ENCODE results near the gene PHLDB2.

PHLDB2 gene

GRCh38 chr3:111851511-111851954 is 7.5 kb upstream of the PHLDB2 start:
- DNase-seq (ENCODE audit: low read depth in 3 of 3): no peak

GRCh38 chr3:111852540-111852939 is 6.5 kb upstream of the PHLDB2 start:
- no peak for DNase-seq (ENCODE audit: low read depth in 3 of 3)

- no peak for DNase-seq (ENCODE audit: low read depth in 3 of 3)
These were observed 6.0 kb upstream of the PHLDB2 start for GRCh38 chr3:111853068-111853467.

- DNase-seq (ENCODE audit: low read depth in 3 of 3): no peak
These were observed 4.1 kb upstream of the PHLDB2 start for GRCh38 chr3:111854990-111855389.

- no peak for DNase-seq (ENCODE audit: low read depth in 3 of 3)
These were observed 2.6 kb upstream of the PHLDB2 start for GRCh38 chr3:111856501-111856900.

- DNase-seq (ENCODE audit: low read depth in 3 of 3): no peak
These were observed 1.6 kb upstream of the PHLDB2 start for GRCh38 chr3:111857474-111857873.

GRCh38 chr3:111858642-111859041 is 423 bp upstream of the PHLDB2 start:
- DNase-seq (ENCODE audit: low read depth in 3 of 3): no peak

- peak; percentile 6 to 14 (median 10) for DNase-seq (ENCODE audit: low read depth in 3 of 3)
These were observed 1.2 kb downstream of the PHLDB2 start for GRCh38 chr3:111859974-111860859.

GRCh38 chr3:111861391-111861790 is 2.3 kb downstream of the PHLDB2 start:
- DNase-seq (ENCODE audit: low read depth in 3 of 3): no peak

- no peak for DNase-seq (ENCODE audit: low read depth in 3 of 3)
These were observed 3.4 kb downstream of the PHLDB2 start for GRCh38 chr3:111862415-111862814.

GRCh38 chr3:111862974-111863373 is 3.9 kb downstream of the PHLDB2 start:
- no peak for DNase-seq (ENCODE audit: low read depth in 3 of 3)

GRCh38 chr3:111863942-111864694 is 5.1 kb downstream of the PHLDB2 start:
- DNase-seq (ENCODE audit: low read depth in 3 of 3): no peak

GRCh38 chr3:111864821-111865656 is 6.0 kb downstream of the PHLDB2 start:
- DNase-seq (ENCODE audit: low read depth in 3 of 3): no peak

GRCh38 chr3:111867889-111868426 is 8.9 kb downstream of the PHLDB2 start:
- no peak for DNase-seq (ENCODE audit: low read depth in 3 of 3)

GRCh38 chr3:111870620-111871019 is 11.6 kb downstream of the PHLDB2 start:
- no peak for DNase-seq (ENCODE audit: low read depth in 3 of 3)

- no peak for DNase-seq (ENCODE audit: low read depth in 3 of 3)
These were observed 13.0 kb downstream of the PHLDB2 start for GRCh38 chr3:111871809-111872623.

GRCh38 chr3:111872979-111873378 is 13.9 kb downstream of the PHLDB2 start:
- DNase-seq (ENCODE audit: low read depth in 3 of 3): no peak

GRCh38 chr3:111874177-111874820 is 15.2 kb downstream of the PHLDB2 start:
- no peak for DNase-seq (ENCODE audit: low read depth in 3 of 3)

GRCh38 chr3:111881480-111881879 is 22.4 kb downstream of the PHLDB2 start:
- no peak for DNase-seq (ENCODE audit: low read depth in 3 of 3)

GRCh38 chr3:111882194-111882593 is 23.1 kb downstream of the PHLDB2 start:
- DNase-seq (ENCODE audit: low read depth in 3 of 3): no peak
